Activated CD4-positive, alpha-beta memory T cell treated with anti-CD3 and anti-CD28 coated beads for 36 hours (primary cell): Measurements from ENCODE around the gene IL10RB. TPM values are rescaled to one million over a fixed set of nuclear protein-coding genes. Genes with fewer than 3 reads are reported as not detected.

Experiments used
- CTCF ChIA-PET: fragments of 350-600 bp; sonication (Branson Sonifier 250); formaldehyde crosslinking; loops from one replicate; lab custom pipeline; 2021; ENCODE audit warnings: antibody characterized with exemption, inconsistent platforms; lab: Charles Lee
- POLR2A ChIA-PET: fragments of 350-600 bp; sonication (Branson Sonifier 250); formaldehyde crosslinking; loops from one replicate; lab custom pipeline; 2021; ENCODE audit warnings: antibody characterized with exemption; lab: Charles Lee
- DNase-seq: peaks from one replicate; pipeline ENCODE4 v3.0.0-alpha.2; 2020
- H3K27ac Mint-ChIP-seq: one replicate; pipeline ENCODE4 v1.8.0; 2021; ENCODE audit warnings: mixed read lengths
- H3K27me3 Mint-ChIP-seq: one replicate; pipeline ENCODE4 v1.8.0; 2021; ENCODE audit warnings: mixed read lengths
- H3K36me3 Mint-ChIP-seq: one replicate; pipeline ENCODE4 v1.8.0; 2021; ENCODE audit warnings: mixed read lengths
- H3K4me1 Mint-ChIP-seq: one replicate; pipeline ENCODE4 v1.8.0; 2021; ENCODE audit warnings: low read depth, mixed read lengths
- H3K4me3 Mint-ChIP-seq: one replicate; pipeline ENCODE4 v1.8.0; 2021; ENCODE audit warnings: mild to moderate bottlenecking, mixed read lengths
- H3K9me3 Mint-ChIP-seq: one replicate; pipeline ENCODE4 v1.8.0; 2021; ENCODE audit warnings: mixed read lengths
- intact Hi-C: fragments of 100-400 bp; cut with micrococcal nuclease; formaldehyde crosslinking; loops from one replicate; pipeline ENCODE4 v1.15.1; 2023
- total RNA-seq, 2 experiments: library from RNA; stranded (reverse); gene quantifications; one replicate each; pipeline ENCODE4 v1.2.3, GENCODE V29; 2021

Gene IL10RB
- total RNA-seq, 2 experiments from 2014 or later: 31.3 to 32.5 TPM

DNA sequence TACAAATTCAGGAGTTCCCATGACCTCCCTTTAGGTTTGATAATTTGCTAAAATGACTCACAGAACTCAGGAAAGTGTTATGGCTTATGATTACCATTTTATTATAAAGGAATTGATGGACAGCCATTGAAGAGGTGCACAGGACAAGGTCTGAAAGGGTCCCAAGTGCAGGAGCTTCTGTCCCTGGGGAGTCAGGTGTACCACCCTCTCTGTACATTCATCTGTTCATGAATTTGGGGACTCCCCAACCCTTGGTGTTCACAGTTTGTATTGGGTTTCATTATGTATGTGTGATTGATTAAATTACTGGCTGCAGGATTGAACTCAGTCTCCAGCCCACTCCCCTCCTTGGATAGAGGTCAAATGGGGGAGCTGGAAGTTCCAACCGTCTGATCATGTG, 10.8 kb upstream of the IL10RB start:
- H3K9me3 Mint-ChIP-seq: peaks cover 2% of the 10 kb centered on the region
- ChIA-PET CTCF (interaction anchor here (1.1 to 1.8 kb wide), 3 partner anchors 12 to 58 kb away, joined by 3 to 6 read pairs (median 4); no protein-coding TSS in a partner anchor), POLR2A (interaction anchor here (0.5 to 2.1 kb wide), 5 partner anchors 12 to 28 kb away, joined by 3 to 10 read pairs (median 6); no protein-coding TSS in a partner anchor)
- H3K36me3 Mint-ChIP-seq: peaks cover 58% of the 10 kb centered on the region
- no peaks in the 10 kb centered on the region for H3K27me3 Mint-ChIP-seq
- H3K27ac Mint-ChIP-seq: peak overlapping the region; percentile 71
- no peak for DNase-seq
- peaks cover 64% of the 10 kb centered on the region for H3K4me1 Mint-ChIP-seq
- no peak overlapping the region for H3K4me3 Mint-ChIP-seq
- intact Hi-C loops: no loop called here

GRCh38 chr21:33256019-33256418, 10.1 kb upstream of the IL10RB start:
- POLR2A ChIA-PET: interaction anchor here (0.6 to 2.1 kb wide), 7 partner anchors 10 to 485 kb away, joined by 3 to 10 read pairs (median 5); partner anchors contain the start of genes IL10RB and PAXBP1

DNA sequence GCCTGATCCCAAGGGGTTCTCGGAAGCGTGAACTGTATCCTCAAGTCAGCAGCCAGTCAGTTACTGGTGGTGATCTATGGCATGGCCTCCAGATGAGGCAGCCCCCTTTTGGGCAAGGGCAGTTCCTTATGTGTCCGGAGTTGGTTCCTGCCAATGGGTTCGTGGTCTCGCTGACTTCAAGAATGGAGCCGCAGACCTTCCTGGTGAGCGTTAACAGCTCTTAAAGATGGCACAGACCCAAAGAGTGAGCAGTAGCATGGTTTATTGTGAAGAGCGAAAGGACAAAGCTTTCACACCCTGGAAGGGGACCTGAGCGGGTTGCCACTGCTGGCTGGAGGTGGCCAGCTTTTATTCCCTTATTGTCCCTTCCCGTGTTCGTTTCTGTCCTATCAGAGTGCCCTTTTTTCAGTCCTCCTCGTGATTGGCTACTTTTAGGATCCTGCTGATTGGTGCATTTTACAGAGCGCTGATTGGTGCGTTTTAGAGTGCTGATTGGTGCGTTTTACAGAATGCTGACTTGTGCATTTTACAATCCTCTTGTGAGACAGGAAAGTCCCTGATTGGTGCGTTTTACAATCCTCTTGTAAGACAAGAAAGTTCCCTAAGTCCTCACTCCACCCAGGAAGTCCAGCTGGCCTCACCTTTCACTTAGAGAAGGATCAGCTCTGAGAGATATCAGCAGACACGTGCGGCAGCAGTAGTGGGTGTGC, 8.9 kb upstream of the IL10RB start:
- intact Hi-C loops: no loop called here
- H3K4me1 Mint-ChIP-seq: peaks cover 66% of the 10 kb centered on the region
- CTCF ChIA-PET: interaction anchor here (1.1 to 1.8 kb wide), 2 partner anchors 60 to 104 kb away, joined by 4 to 6 read pairs; no protein-coding TSS in a partner anchor

More at GRCh38 chr21:33256019-33256418, 10.1 kb upstream of the IL10RB start:
- H3K36me3 Mint-ChIP-seq: peaks cover 54% of the 10 kb centered on the region
- CTCF ChIA-PET: interaction anchor here (1.1 to 1.8 kb wide), 3 partner anchors 12 to 59 kb away, joined by 3 to 6 read pairs (median 4); no protein-coding TSS in a partner anchor
- H3K27me3 Mint-ChIP-seq: no peaks in the 10 kb centered on the region
- intact Hi-C loops: loop anchor here (1.0 kb wide), 4 partner anchors 10 to 25 kb away; partner anchors contain the start of gene IL10RB
- peak overlapping the region; percentile 8 for H3K4me3 Mint-ChIP-seq
- H3K27ac Mint-ChIP-seq: peak overlapping the region; percentile 71
- peaks cover 65% of the 10 kb centered on the region for H3K4me1 Mint-ChIP-seq
- DNase-seq: peak; percentile 49
- H3K9me3 Mint-ChIP-seq: peaks cover 2% of the 10 kb centered on the region

DNA sequence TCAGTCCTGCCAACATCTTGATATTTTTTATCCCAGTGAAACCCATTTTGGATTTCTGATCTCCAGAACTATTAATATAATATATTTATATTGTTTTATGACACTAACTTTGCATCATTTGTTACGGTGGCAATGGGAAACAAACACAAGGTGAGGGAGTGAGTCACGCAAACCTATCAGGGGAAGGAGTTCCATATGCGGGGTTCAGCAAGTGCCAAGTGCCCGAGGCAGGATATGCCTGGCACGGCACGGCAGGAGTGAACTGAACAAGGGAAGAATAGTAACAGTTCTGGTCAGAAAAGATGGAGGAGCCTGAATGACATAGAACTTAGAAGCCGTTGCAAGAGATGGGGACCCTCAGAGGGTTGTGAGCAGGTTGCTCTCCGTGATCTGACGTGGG, 7.7 kb upstream of the IL10RB start:
- Mint-ChIP-seq H3K27me3 (no peaks in the 10 kb centered on the region), H3K4me3 (no peak overlapping the region), H3K9me3 (peaks cover 2% of the 10 kb centered on the region), H3K27ac (no peak overlapping the region), H3K4me1 (peaks cover 61% of the 10 kb centered on the region), H3K36me3 (peaks cover 36% of the 10 kb centered on the region)
- intact Hi-C loops: no loop called here
- ChIA-PET CTCF (no interaction called here), POLR2A (no interaction called here)
- no peak for DNase-seq

More for the DNA sequence above, 8.9 kb upstream of the IL10RB start:
- peak overlapping the region; percentile 9 for H3K27ac Mint-ChIP-seq
- H3K9me3 Mint-ChIP-seq: peaks cover 2% of the 10 kb centered on the region
- H3K27me3 Mint-ChIP-seq: no peaks in the 10 kb centered on the region
- no peak overlapping the region for H3K4me3 Mint-ChIP-seq
- POLR2A ChIA-PET: interaction anchor here (1.1 to 2.1 kb wide), 2 partner anchors 16 to 18 kb away, joined by 3 to 10 read pairs; no protein-coding TSS in a partner anchor
- H3K36me3 Mint-ChIP-seq: peaks cover 43% of the 10 kb centered on the region
- DNase-seq: no peak

GRCh38 chr21:33259428-33259827, 6.7 kb upstream of the IL10RB start:
- ChIA-PET POLR2A (interaction anchor here (0.8 kb wide), 1 partner anchor 65 kb away, joined by 4 read pairs; the partner anchor contains the start of gene IFNAR1), CTCF (interaction anchor here (0.8 kb wide), 1 partner anchor 54 kb away, joined by 3 read pairs; no protein-coding TSS in a partner anchor)
- Mint-ChIP-seq H3K36me3 (peaks cover 36% of the 10 kb centered on the region), H3K4me3 (no peak overlapping the region), H3K27me3 (no peaks in the 10 kb centered on the region), H3K9me3 (peaks cover 2% of the 10 kb centered on the region), H3K27ac (no peak overlapping the region), H3K4me1 (peaks cover 64% of the 10 kb centered on the region)
- no peak for DNase-seq
- intact Hi-C loops: no loop called here

DNA sequence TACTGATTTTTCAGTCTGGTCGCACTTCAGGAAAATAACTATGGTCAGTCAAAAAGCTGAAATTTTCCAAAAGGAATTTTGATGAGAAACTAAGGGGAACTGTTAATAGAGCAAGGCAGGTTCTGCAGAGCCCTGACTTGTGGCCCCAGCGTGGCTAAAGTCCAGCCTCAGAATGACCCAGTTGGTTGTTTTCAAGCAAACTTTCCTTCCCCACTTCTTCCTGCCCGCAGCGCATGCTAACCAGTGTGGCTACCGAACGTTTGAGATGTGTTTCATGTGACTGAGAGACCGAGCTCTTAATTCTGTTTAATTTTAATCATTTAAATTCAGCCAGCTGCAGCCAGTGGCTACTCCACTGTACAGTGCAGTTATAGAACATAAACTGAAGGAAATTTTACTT, 6.2 kb upstream of the IL10RB start:
- intact Hi-C loops: no loop called here
- H3K9me3 Mint-ChIP-seq: peaks cover 2% of the 10 kb centered on the region
- peaks cover 36% of the 10 kb centered on the region for H3K36me3 Mint-ChIP-seq
- DNase-seq: peak; percentile 27
- peaks cover 60% of the 10 kb centered on the region for H3K4me1 Mint-ChIP-seq
- no peak overlapping the region for H3K4me3 Mint-ChIP-seq
- CTCF ChIA-PET: no interaction called here
- H3K27ac Mint-ChIP-seq: no peak overlapping the region
- POLR2A ChIA-PET: no interaction called here
- no peaks in the 10 kb centered on the region for H3K27me3 Mint-ChIP-seq

- intact Hi-C loops: no loop called here
- no peak for DNase-seq
- Mint-ChIP-seq H3K4me1 (peaks cover 53% of the 10 kb centered on the region), H3K4me3 (no peak overlapping the region), H3K9me3 (peaks cover 2% of the 10 kb centered on the region), H3K27ac (peak overlapping the region; percentile 38), H3K27me3 (no peaks in the 10 kb centered on the region), H3K36me3 (peaks cover 32% of the 10 kb centered on the region)
- ChIA-PET CTCF (interaction anchor here (1.0 to 1.2 kb wide), 2 partner anchors 65 to 100 kb away, joined by 3 to 4 read pairs; no protein-coding TSS in a partner anchor), POLR2A (interaction anchor here (0.9 kb wide), 1 partner anchor 63 kb away, joined by 3 read pairs; the partner anchor contains the start of gene IFNAR1)
Observed at GRCh38 chr21:33261635-33262034, 4.5 kb upstream of the IL10RB start.

DNA sequence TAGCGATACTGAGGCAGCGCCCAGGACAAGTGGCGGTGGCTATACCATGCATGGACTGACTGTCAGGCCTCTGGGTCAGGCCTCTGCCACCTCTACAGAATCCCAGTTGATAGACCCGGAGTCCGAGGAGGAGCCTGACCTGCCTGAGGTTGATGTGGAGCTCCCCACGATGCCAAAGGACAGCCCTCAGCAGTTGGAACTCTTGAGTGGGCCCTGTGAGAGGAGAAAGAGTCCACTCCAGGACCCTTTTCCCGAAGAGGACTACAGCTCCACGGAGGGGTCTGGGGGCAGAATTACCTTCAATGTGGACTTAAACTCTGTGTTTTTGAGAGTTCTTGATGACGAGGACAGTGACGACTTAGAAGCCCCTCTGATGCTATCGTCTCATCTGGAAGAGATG, 3.2 kb upstream of the IL10RB start:
- no peak for DNase-seq
- Mint-ChIP-seq H3K27me3 (no peaks in the 10 kb centered on the region), H3K4me1 (peaks cover 54% of the 10 kb centered on the region), H3K9me3 (no peaks in the 10 kb centered on the region), H3K27ac (no peak overlapping the region), H3K36me3 (peaks cover 27% of the 10 kb centered on the region), H3K4me3 (no peak overlapping the region)
- intact Hi-C loops: no loop called here
- CTCF ChIA-PET: interaction anchor here (1.2 kb wide), 1 partner anchor 99 kb away, joined by 4 read pairs; no protein-coding TSS in a partner anchor
- POLR2A ChIA-PET: no interaction called here

GRCh38 chr21:33264561-33264960, 1.6 kb upstream of the IL10RB start:
- H3K4me1 Mint-ChIP-seq: peaks cover 57% of the 10 kb centered on the region
- intact Hi-C loops: no loop called here
- DNase-seq: no peak
- ChIA-PET CTCF (interaction anchor here (2.2 kb wide), 1 partner anchor 97 kb away, joined by 6 read pairs; no protein-coding TSS in a partner anchor), POLR2A (no interaction called here)
- peaks cover 29% of the 10 kb centered on the region for H3K36me3 Mint-ChIP-seq
- no peaks in the 10 kb centered on the region for H3K9me3 Mint-ChIP-seq
- no peaks in the 10 kb centered on the region for H3K27me3 Mint-ChIP-seq
- H3K27ac Mint-ChIP-seq: no peak overlapping the region
- H3K4me3 Mint-ChIP-seq: no peak overlapping the region

- Mint-ChIP-seq H3K4me1 (peaks cover 54% of the 10 kb centered on the region), H3K36me3 (peaks cover 34% of the 10 kb centered on the region), H3K9me3 (no peaks in the 10 kb centered on the region), H3K27me3 (no peaks in the 10 kb centered on the region), H3K27ac (peak overlapping the region; percentile 83), H3K4me3 (peak overlapping the region; percentile 80)
- ChIA-PET POLR2A (interaction anchor here (0.8 to 2.5 kb wide), 5 partner anchors 10 to 214 kb away, joined by 3 to 9 read pairs (median 4); partner anchors contain the start of genes IFNAR1 and TMEM50B), CTCF (interaction anchor here (0.6 to 2.2 kb wide), 7 partner anchors 23 to 180 kb away, joined by 3 to 6 read pairs (median 4); no protein-coding TSS in a partner anchor)
- peak; percentile 45 for DNase-seq
- intact Hi-C loops: loop anchor here (1.0 to 5.0 kb wide), 5 partner anchors 9 to 277 kb away; partner anchors contain the start of genes GART and SON
Observed at GRCh38 chr21:33265664-33266049, 510 bp upstream of the IL10RB start.

DNA sequence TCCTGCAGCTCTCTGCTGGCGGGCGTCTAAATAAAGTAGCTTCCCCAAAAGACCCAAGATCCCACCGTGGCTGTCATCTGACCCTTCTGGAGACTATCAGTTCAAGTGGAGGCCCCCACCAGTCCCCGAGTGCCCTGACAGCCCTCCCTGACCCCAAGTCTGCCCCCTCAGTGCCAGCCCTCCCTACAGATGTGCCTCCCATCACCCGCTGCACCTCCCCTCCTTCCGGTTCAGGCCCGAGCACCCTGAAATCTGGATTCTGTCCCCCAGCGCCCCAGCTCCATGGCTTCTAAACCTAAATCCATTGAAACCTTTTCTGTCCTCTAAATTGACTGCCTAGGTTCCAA, 595 bp downstream of the IL10RB start:
- DNase-seq: peak; percentile 55

More for the DNA sequence above, 595 bp downstream of the IL10RB start:
- ChIA-PET CTCF (interaction anchor here (0.6 to 2.2 kb wide), 7 partner anchors 25 to 179 kb away, joined by 3 to 6 read pairs (median 4); no protein-coding TSS in a partner anchor), POLR2A (interaction anchor here (0.7 to 2.5 kb wide), 6 partner anchors 11 to 213 kb away, joined by 3 to 9 read pairs (median 4); partner anchors contain the start of genes IFNAR1, IFNAR2 and TMEM50B)
- Mint-ChIP-seq H3K4me3 (peak overlapping the region; percentile 99), H3K27ac (peak overlapping the region; percentile 97), H3K36me3 (peaks cover 39% of the 10 kb centered on the region), H3K9me3 (no peaks in the 10 kb centered on the region), H3K4me1 (peaks cover 53% of the 10 kb centered on the region), H3K27me3 (no peaks in the 10 kb centered on the region)
- intact Hi-C loops: loop anchor here (1.0 to 5.0 kb wide), 5 partner anchors 10 to 276 kb away; partner anchors contain the start of genes GART and SON
